H1 (cell line): Measurements from ENCODE around the gene AKT1S1. TPM values are rescaled to one million over a fixed set of nuclear protein-coding genes. Genes with fewer than 3 reads are reported as not detected.

ENCODE experiments used
- CHD7 ChIP-seq: fragments of 300-600 bp; sonication (generic); IDR thresholded peaks from 2 replicates; pipeline ENCODE4 v1.7.1; 2012; ENCODE audit warnings: low read length, moderate library complexity, mild to moderate bottlenecking, inconsistent platforms; ENCODE audit not compliant: insufficient replicate concordance
- POLR2AphosphoS5 ChIP-seq: IDR thresholded peaks from 2 replicates; pipeline ENCODE4 v1.6.1; 2011; ENCODE audit warnings: low read depth, low read length
- POU5F1 ChIP-seq: IDR thresholded peaks from 2 replicates; pipeline ENCODE4 v1.6.1; 2011; ENCODE audit warnings: low read depth, mild to moderate bottlenecking, low read length, moderate library complexity
- SAP30 ChIP-seq: fragments of 300-600 bp; sonication (generic); IDR thresholded peaks from 2 replicates; pipeline ENCODE4 v1.7.1; 2012; ENCODE audit warnings: low read length, moderate library complexity, mild to moderate bottlenecking, inconsistent platforms; ENCODE audit not compliant: insufficient read depth, insufficient replicate concordance
- polyA plus RNA-seq, 7 experiments: library from polyadenylated mRNA; depleted of rRNA in 3 of 7; stranded (reverse) in 5 of 7; unstranded in 2 of 7; fragments of >200 nt in 5 of 7; fragments of 200-250 nt in 2 of 7; gene quantifications; 1 replicate in 5 of 7; 2 replicates in 1 of 7; 4 replicates in 1 of 7; pipeline versions ENCODE4 v1.2.1 to v1.2.3, GENCODE V29; 2011 to 2013; ENCODE audit warnings: missing spikeins in 2 of 7, mixed read lengths in 2 of 7
- total RNA-seq: library from RNA; stranded (reverse); fragmentation: NEBNext Ultra II Directional; extraction: Animal tissue kit (Norgen Biotek cat#: 25700); gene quantifications from 2 replicates; pipeline ENCODE4 v1.2.1, GENCODE V29; 2021

Gene AKT1S1
- total and polyA plus RNA-seq, 2 of the 8 experiments (the other 6 are each of a cell fraction or from before 2014, with no cell fraction given) = 40.7 to 45.9 TPM

DNA sequence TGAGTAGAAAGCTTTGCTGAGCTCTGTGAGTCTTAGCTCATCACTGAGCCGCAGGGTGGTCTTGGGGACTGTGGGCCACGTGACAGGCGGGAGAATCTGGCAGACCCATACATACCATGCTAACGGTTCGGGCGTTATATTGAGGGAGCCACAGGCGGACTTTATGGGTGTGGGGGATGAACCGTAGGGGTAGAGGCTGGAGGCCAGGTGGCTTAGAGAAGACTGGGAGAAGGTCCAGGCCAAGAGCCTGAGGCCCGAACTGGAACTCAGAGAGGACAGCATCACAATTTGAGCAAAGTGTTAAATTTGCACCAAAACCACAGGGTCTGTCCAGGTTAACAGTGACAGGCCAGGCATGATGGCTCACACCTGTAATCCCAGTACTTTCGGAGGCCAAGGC is 36.6 kb upstream of the AKT1S1 start (continued):
- TF ChIP-seq CHD7 = no peak
- no peak for TF ChIP-seq POU5F1
- no peak for TF ChIP-seq POLR2AphosphoS5
- no peak for TF ChIP-seq SAP30
